GM12892 (cell line): ENCODE results near the gene VSIG2.

Experiments
- POLR2A ChIP-seq: IDR thresholded peaks from 2 replicates; pipeline ENCODE4 v1.6.1; 2011; ENCODE audit warnings: low read depth, low read length, control low read depth
- POLR2AphosphoS5 ChIP-seq: IDR thresholded peaks from 2 replicates; pipeline ENCODE4 v1.6.1; 2011; ENCODE audit warnings: low read depth, low read length, control low read depth
- TAF1 ChIP-seq: IDR thresholded peaks from 2 replicates; pipeline ENCODE4 v1.6.1; 2011; ENCODE audit warnings: low read depth, mild to moderate bottlenecking, control low read depth, low read length, borderline replicate concordance

GRCh38 chr11:124761301-124762104, 9.4 kb upstream of the VSIG2 start:
- TF ChIP-seq POLR2A, result no peak
- TF ChIP-seq POLR2AphosphoS5, result no peak
- TF ChIP-seq TAF1, result no peak
